KMS-11 (cell line): ENCODE measurements around the gene ANKRD52.

Experiments used
- H2AFZ ChIP-seq: fragments of 200-600 bp; sonication (generic); 2 replicates; pipeline ENCODE4 v1.6.1; 2016; ENCODE audit warnings: antibody characterized with exemption, mixed run types, low read depth
- H3K27ac ChIP-seq: fragments of 200-600 bp; sonication (generic); 2 replicates; pipeline ENCODE4 v1.6.1; 2016; ENCODE audit warnings: mild to moderate bottlenecking, mixed run types
- H3K27me3 ChIP-seq: fragments of 200-600 bp; sonication (generic); 2 replicates; pipeline ENCODE4 v1.6.1; 2017; ENCODE audit warnings: mild to moderate bottlenecking, low read depth, mixed run types, moderate library complexity; ENCODE audit not compliant: insufficient read depth
- H3K36me3 ChIP-seq: fragments of 200-600 bp; sonication (generic); 2 replicates; pipeline ENCODE4 v1.6.1; 2017; ENCODE audit warnings: mild to moderate bottlenecking, mixed run types; ENCODE audit not compliant: insufficient read depth
- H3K4me1 ChIP-seq: fragments of 200-600 bp; sonication (generic); 2 replicates; pipeline ENCODE4 v1.6.1; 2016; ENCODE audit warnings: mild to moderate bottlenecking, low read depth, mixed run types; ENCODE audit not compliant: poor library complexity, severe bottlenecking
- H3K4me2 ChIP-seq: fragments of 200-600 bp; sonication (generic); 2 replicates; pipeline ENCODE4 v1.7.0; 2016; ENCODE audit warnings: mild to moderate bottlenecking, mixed run types
- H3K4me3 ChIP-seq: fragments of 200-600 bp; sonication (generic); IDR thresholded peaks from 2 replicates; pipeline ENCODE4 v1.6.1; 2017; ENCODE audit warnings: low read depth, low read length, mixed read lengths; ENCODE audit not compliant: insufficient read depth
- H3K79me2 ChIP-seq: fragments of 200-600 bp; sonication (generic); 2 replicates; pipeline ENCODE4 v1.6.1; 2016; ENCODE audit warnings: low read depth, mixed run types; ENCODE audit not compliant: insufficient read depth
- H3K9ac ChIP-seq: fragments of 200-600 bp; sonication (generic); 2 replicates; pipeline ENCODE4 v1.6.1; 2016; ENCODE audit warnings: mild to moderate bottlenecking, mixed run types
- H4K20me1 ChIP-seq: fragments of 200-600 bp; sonication (generic); 2 replicates; pipeline ENCODE4 v1.6.1; 2016; ENCODE audit warnings: mild to moderate bottlenecking, mixed run types; ENCODE audit not compliant: insufficient read depth
- CTCF ChIP-seq: fragments of 200-600 bp; sonication (generic); conservative IDR thresholded peaks from 2 replicates; pipeline ENCODE4 v1.6.1; 2017; ENCODE audit warnings: low read depth, mild to moderate bottlenecking, antibody characterized with exemption, low read length, moderate library complexity, mixed read lengths

Gene ANKRD52

GRCh38 chr12:56297400-56297799 is 39.2 kb upstream of the ANKRD52 start:
- H3K36me3 ChIP-seq, result peaks cover 7% of the 10 kb centered on the region; the same call in 1 of the 2 replicates
- peaks cover 19% of the 10 kb centered on the region; the same call in 1 of the 2 replicates for H4K20me1 ChIP-seq
- H2AFZ ChIP-seq, result no peak overlapping the region
- H3K9ac ChIP-seq, result no peak overlapping the region
- H3K4me1 ChIP-seq, result peaks cover 52% of the 10 kb centered on the region
- H3K4me2 ChIP-seq, result peak overlapping the region; percentile 99; the same call in 1 of the 2 replicates
- no peak overlapping the region for H3K4me3 ChIP-seq
- H3K27me3 ChIP-seq, result no peaks in the 10 kb centered on the region
- H3K79me2 ChIP-seq, result peaks cover 85% of the 10 kb centered on the region
- TF ChIP-seq CTCF, result no peak
- H3K27ac ChIP-seq, result no peak overlapping the region; the same call in 1 of the 2 replicates

GRCh38 chr12:56296295-56296694 is 38.1 kb upstream of the ANKRD52 start:
- no peak for TF ChIP-seq CTCF
- peaks cover 16% of the 10 kb centered on the region; the same call in 1 of the 2 replicates for H3K36me3 ChIP-seq

GRCh38 chr12:56293795-56294194 is 35.6 kb upstream of the ANKRD52 start:
- H3K4me1 ChIP-seq, result peaks cover 41% of the 10 kb centered on the region
- no peak overlapping the region for H3K9ac ChIP-seq
- no peaks in the 10 kb centered on the region for H3K27me3 ChIP-seq
- H3K27ac ChIP-seq, result no peak overlapping the region
- H3K4me2 ChIP-seq, result no peak overlapping the region
- H3K4me3 ChIP-seq, result no peak overlapping the region
- H3K79me2 ChIP-seq, result peaks cover 100% of the 10 kb centered on the region
- H4K20me1 ChIP-seq, result peaks cover 19% of the 10 kb centered on the region; the same call in 1 of the 2 replicates
- TF ChIP-seq CTCF, result no peak
- H2AFZ ChIP-seq, result no peak overlapping the region
- peaks cover 33% of the 10 kb centered on the region; the same call in 1 of the 2 replicates for H3K36me3 ChIP-seq

More at GRCh38 chr12:56296295-56296694, 38.1 kb upstream of the ANKRD52 start:
- Histone ChIP-seq H3K4me2 (no peak overlapping the region), H2AFZ (no peak overlapping the region), H3K9ac (no peak overlapping the region), H3K27ac (no peak overlapping the region), H4K20me1 (peaks cover 19% of the 10 kb centered on the region; the same call in 1 of the 2 replicates), H3K27me3 (no peaks in the 10 kb centered on the region), H3K4me1 (peaks cover 41% of the 10 kb centered on the region), H3K4me3 (no peak overlapping the region), H3K79me2 (peaks cover 95% of the 10 kb centered on the region)

- Histone ChIP-seq H3K4me2 (no peak overlapping the region), H3K79me2 (peaks cover 73% of the 10 kb centered on the region), H3K9ac (no peak overlapping the region), H3K36me3 (peaks cover 39% of the 10 kb centered on the region; the same call in 1 of the 2 replicates), H2AFZ (no peak overlapping the region), H3K27me3 (no peaks in the 10 kb centered on the region), H3K27ac (no peak overlapping the region), H3K4me1 (peaks cover 22% of the 10 kb centered on the region), H3K4me3 (no peak overlapping the region), H4K20me1 (peaks cover 15% of the 10 kb centered on the region; the same call in 1 of the 2 replicates)
- TF ChIP-seq CTCF, result no peak
Measured at GRCh38 chr12:56288705-56289387, 30.7 kb upstream of the ANKRD52 start.
